HEK293 (cell line): ENCODE data around the gene CACNA1F.
A peak's percentile ranks its signal among the peaks of the same experiment; 100 is the strongest.

ENCODE experiments used
- BCL6B ChIP-seq: fragments of 450-650 bp; formaldehyde crosslinking; IDR thresholded peaks from 2 replicates; pipeline ENCODE4 v1.5.1; 2017; ENCODE audit warnings: missing biosample characterization, missing genetic modification characterization
- OSR2 ChIP-seq: fragments of 450-650 bp; formaldehyde crosslinking; IDR thresholded peaks from 2 replicates; pipeline ENCODE4 v1.5.1; 2016; ENCODE audit warnings: missing biosample characterization, missing genetic modification characterization
- OVOL3 ChIP-seq: fragments of 450-650 bp; formaldehyde crosslinking; IDR thresholded peaks from 2 replicates; pipeline ENCODE4 v1.5.1; 2016; ENCODE audit warnings: missing biosample characterization, missing genetic modification characterization
- PATZ1 ChIP-seq: fragments of 450-650 bp; formaldehyde crosslinking; IDR thresholded peaks from 2 replicates; pipeline ENCODE4 v1.5.1; 2016; ENCODE audit warnings: missing biosample characterization, missing genetic modification characterization
- PRDM6 ChIP-seq: fragments of 450-650 bp; formaldehyde crosslinking; IDR thresholded peaks from 2 replicates; pipeline ENCODE4 v1.5.1; 2017; ENCODE audit warnings: missing biosample characterization, missing genetic modification characterization
- REPIN1 ChIP-seq: fragments of 450-650 bp; formaldehyde crosslinking; IDR thresholded peaks from 2 replicates; pipeline ENCODE4 v1.5.1; 2017; ENCODE audit warnings: missing biosample characterization, missing genetic modification characterization, low read depth
- SP7 ChIP-seq: fragments of 450-650 bp; formaldehyde crosslinking; IDR thresholded peaks from 2 replicates; pipeline ENCODE4 v1.5.1; 2016; ENCODE audit warnings: missing biosample characterization, missing genetic modification characterization
- TRIM28 ChIP-seq: IDR thresholded peaks from 2 replicates; pipeline ENCODE4 v1.6.1; 2011; ENCODE audit warnings: low read length, control low read depth, borderline replicate concordance
- ZBTB10 ChIP-seq: fragments of 450-650 bp; formaldehyde crosslinking; IDR thresholded peaks from 2 replicates; pipeline ENCODE4 v1.5.1; 2016; ENCODE audit warnings: missing biosample characterization, missing genetic modification characterization
- ZBTB11 ChIP-seq: fragments of 450-650 bp; formaldehyde crosslinking; conservative IDR thresholded peaks from 2 replicates; pipeline ENCODE4 v1.5.1; 2016; ENCODE audit warnings: low read depth, missing biosample characterization, missing genetic modification characterization
- ZNF112 ChIP-seq: fragments of 450-650 bp; formaldehyde crosslinking; IDR thresholded peaks from 2 replicates; pipeline ENCODE4 v1.5.0; 2017; ENCODE audit warnings: missing biosample characterization, missing genetic modification characterization
- ZNF354C ChIP-seq: fragments of 450-650 bp; formaldehyde crosslinking; IDR thresholded peaks from 2 replicates; pipeline ENCODE4 v1.5.1; 2016; ENCODE audit warnings: missing biosample characterization, missing genetic modification characterization, low read depth, borderline replicate concordance
- ZNF362 ChIP-seq: fragments of 450-650 bp; formaldehyde crosslinking; IDR thresholded peaks from 2 replicates; pipeline ENCODE4 v1.5.1; 2016; ENCODE audit warnings: missing biosample characterization, missing genetic modification characterization
- ZNF433 ChIP-seq: fragments of 450-650 bp; formaldehyde crosslinking; IDR thresholded peaks from 2 replicates; pipeline ENCODE4 v1.5.1; 2016; ENCODE audit warnings: missing biosample characterization, missing genetic modification characterization, low read depth
- ZNF626 ChIP-seq: fragments of 450-650 bp; sonication (Bioruptor Pico); formaldehyde crosslinking; IDR thresholded peaks from 2 replicates; pipeline ENCODE4 v1.5.1; 2018; ENCODE audit warnings: missing biosample characterization, missing genetic modification characterization, inconsistent platforms
- ZNF654 ChIP-seq: fragments of 450-650 bp; formaldehyde crosslinking; IDR thresholded peaks from 2 replicates; pipeline ENCODE4 v1.5.1; 2016; ENCODE audit warnings: low read depth, missing biosample characterization, missing genetic modification characterization
- ZNF677 ChIP-seq: fragments of 450-650 bp; IDR thresholded peaks from 2 replicates; pipeline ENCODE4 v1.5.0; 2018; ENCODE audit warnings: missing biosample characterization, mild to moderate bottlenecking, missing genetic modification characterization, moderate library complexity
- ZNF692 ChIP-seq: fragments of 450-650 bp; formaldehyde crosslinking; IDR thresholded peaks from 2 replicates; pipeline ENCODE4 v1.5.1; 2016; ENCODE audit warnings: missing biosample characterization, missing genetic modification characterization
- ZNF768 ChIP-seq: fragments of 450-650 bp; formaldehyde crosslinking; IDR thresholded peaks from 2 replicates; pipeline ENCODE4 v1.5.1; 2018; ENCODE audit warnings: missing biosample characterization, mild to moderate bottlenecking, missing genetic modification characterization
- ZSCAN5A ChIP-seq: fragments of 450-650 bp; formaldehyde crosslinking; IDR thresholded peaks from 2 replicates; pipeline ENCODE4 v1.5.1; 2016; ENCODE audit warnings: missing biosample characterization, missing genetic modification characterization

The CACNA1F gene

GRCh38 chrX:49155900-49156837 is 77.0 kb downstream of the CACNA1F start (continued):
- TF ChIP-seq ZBTB11 (tag by site-specific recombination) (no peak), SP7 (tag by site-specific recombination) (peak; percentile 58), ZNF677 (tag by site-specific recombination) (no peak), ZNF768 (tag by site-specific recombination) (no peak), ZNF112 (tag by site-specific recombination) (no peak), OVOL3 (tag by site-specific recombination) (0 out of 2 replicates have a peak, but pooled peaks have one; percentile 31), PATZ1 (peak; percentile 99), ZNF654 (tag by site-specific recombination) (no peak), ZNF626 (no peak), BCL6B (no peak), OSR2 (tag by site-specific recombination) (peak; percentile 56; the same call in 1 of the 2 replicates), TRIM28 (no peak), ZBTB10 (0 out of 2 replicates have a peak, but pooled peaks have one; percentile 61), REPIN1 (no peak), ZNF354C (tag by site-specific recombination) (no peak), ZNF433 (tag by site-specific recombination) (no peak), ZNF692 (tag by site-specific recombination) (peak; percentile 70), PRDM6 (no peak), ZSCAN5A (no peak), ZNF362 (tag by site-specific recombination) (no peak)
